Measurements from ENCODE around the gene ACAA2. TPM values are rescaled to one million over a fixed set of nuclear protein-coding genes. Genes with fewer than 3 reads are reported as not detected.
"Not testable (repeated sequence)": the region's sequence is repeated elsewhere in the genome, so short reads cannot be mapped to it uniquely, and the experiment has no call there.

ACAA2 gene
- total and polyA plus RNA-seq, 4 donors: 35.2 to 52.8 (median 44.9) TPM

- Histone ChIP-seq H3K36me3 (ENCODE audit: control insufficient read depth in 4 of 4, insufficient read depth in 4 of 4, low read length in 4 of 4) (peaks cover 11 to 43% (median 24%) of the 10 kb centered on the region in 4 donors), H3K4me3 (no peak overlapping the region), H3K9ac (ENCODE audit: insufficient read depth in 1 of 2, low read length in 2 of 2) (no peak overlapping the region), H3K9me3 (ENCODE audit: control insufficient read depth in 4 of 4, insufficient read depth in 3 of 4, low read length in 3 of 4) (no peaks in the 10 kb centered on the region), H3K27ac (ENCODE audit: low read depth in 1 of 2, low read length in 1 of 2) (no peak overlapping the region), H3K27me3 (ENCODE audit: control insufficient read depth in 3 of 3, insufficient read depth in 3 of 3, low read length in 2 of 3) (no peaks in the 10 kb centered on the region), H3K4me1 (ENCODE audit: control insufficient read depth in 5 of 5, insufficient read depth in 5 of 5, low read length in 5 of 5) (no peaks in the 10 kb centered on the region)
- no peak for ATAC-seq (ENCODE audit: insufficient read depth, low FRiP score)
- 55 to 65% methylated on average over 5 of the region's 5 CpGs for WGBS, 2 donors
- DNase-seq: no peak
- TF ChIP-seq CTCF (IDR thresholded peaks at IDR 0.05; ENCODE audit: control extremely low read depth, extremely low read depth): no peak
These were observed 24.9 kb downstream of the ACAA2 start for GRCh38 chr18:49788327-49788898.

DNA sequence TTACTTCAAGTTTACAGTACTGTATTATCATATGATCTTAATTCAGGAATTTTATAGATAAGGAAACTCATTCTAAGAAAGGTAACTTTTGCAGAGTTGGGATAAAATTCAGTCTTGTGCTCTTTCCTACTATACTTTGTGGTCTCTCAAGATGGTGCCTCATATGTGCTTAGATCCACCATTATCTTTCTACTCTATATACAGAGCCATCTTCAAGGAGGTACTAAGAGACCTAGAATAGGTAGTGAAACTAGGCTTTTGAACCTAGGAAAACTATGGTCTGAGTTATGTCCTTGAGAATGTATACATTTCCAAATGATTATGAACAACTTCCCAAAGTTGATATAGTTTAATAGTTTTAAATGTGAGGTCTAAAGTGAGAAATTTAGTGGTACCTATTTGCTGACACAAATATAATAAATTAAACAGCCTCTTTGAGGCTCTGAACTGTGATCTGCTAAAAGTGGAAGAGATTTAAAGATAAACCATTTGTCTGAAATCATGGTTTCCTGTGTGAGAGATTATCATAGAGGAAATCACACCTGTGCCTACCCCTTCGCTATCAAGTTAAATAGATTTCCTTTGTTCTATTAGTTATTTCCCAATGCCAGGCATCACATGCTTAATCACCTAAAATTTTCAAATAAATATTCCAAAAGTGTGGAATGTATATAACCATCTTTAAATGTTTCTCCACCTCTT, 27.2 kb downstream of the ACAA2 start:
- no peaks in the 10 kb centered on the region for H3K4me1 ChIP-seq (ENCODE audit: control insufficient read depth in 5 of 5, insufficient read depth in 5 of 5, low read length in 5 of 5)
- no peak for TF ChIP-seq CTCF (IDR thresholded peaks at IDR 0.05; ENCODE audit: control extremely low read depth, extremely low read depth)
- WGBS, 2 donors: 74 to 90% methylated on average over 1 of the region's 1 CpG
- no peaks in the 10 kb centered on the region for H3K27me3 ChIP-seq (ENCODE audit: control insufficient read depth in 3 of 3, insufficient read depth in 3 of 3, low read length in 2 of 3)
- ATAC-seq (ENCODE audit: insufficient read depth, low FRiP score) (no peak), DNase-seq (no peak)
- H3K36me3 ChIP-seq (ENCODE audit: control insufficient read depth in 4 of 4, insufficient read depth in 4 of 4, low read length in 4 of 4): peaks cover 12 to 49% (median 27%) of the 10 kb centered on the region in 4 donors
- no peak overlapping the region for H3K27ac ChIP-seq (ENCODE audit: low read depth in 1 of 2, low read length in 1 of 2)
- H3K9me3 ChIP-seq (ENCODE audit: control insufficient read depth in 4 of 4, insufficient read depth in 3 of 4, low read length in 3 of 4): no peaks in the 10 kb centered on the region
- H3K9ac ChIP-seq (ENCODE audit: insufficient read depth in 1 of 2, low read length in 2 of 2): no peak overlapping the region
- H3K4me3 ChIP-seq: no peak overlapping the region

DNA sequence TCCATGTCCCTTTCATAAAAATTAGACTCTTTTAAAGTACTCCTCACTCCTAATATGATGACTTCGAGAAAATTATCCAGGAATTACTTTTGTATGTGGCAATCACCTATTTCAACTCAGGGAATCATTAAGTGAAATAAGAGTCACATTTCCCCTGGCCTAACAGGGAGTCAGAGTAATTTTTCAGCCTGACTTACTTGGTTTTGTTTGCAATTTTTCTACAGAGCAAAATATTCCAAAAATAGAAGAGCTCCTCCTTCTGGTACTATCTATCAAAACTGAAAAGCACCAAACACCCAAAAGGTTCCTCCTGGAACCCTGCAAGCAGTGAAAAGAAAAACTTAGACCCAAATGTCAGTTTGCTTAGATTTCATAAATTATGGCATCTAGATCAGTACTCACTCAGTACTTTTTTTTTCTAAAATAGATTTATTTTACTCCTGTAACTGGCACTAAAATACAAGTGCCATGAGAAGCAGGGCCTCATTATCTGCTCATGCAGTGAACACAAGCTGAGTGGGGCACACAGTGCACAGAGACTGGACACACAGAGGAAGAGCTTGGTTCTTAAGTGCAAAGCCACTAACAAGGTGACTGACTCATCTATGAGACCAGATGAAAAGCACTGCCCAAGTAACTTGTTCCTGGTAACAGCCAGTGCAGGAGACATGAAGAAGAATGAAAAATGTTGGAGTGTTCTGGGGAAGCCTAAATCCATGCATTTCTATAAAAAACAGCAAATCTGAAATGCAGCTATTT, 28.7 kb downstream of the ACAA2 start:
- Histone ChIP-seq H3K4me1 (ENCODE audit: control insufficient read depth in 5 of 5, insufficient read depth in 5 of 5, low read length in 5 of 5) (no peaks in the 10 kb centered on the region), H3K27ac (ENCODE audit: low read depth in 1 of 2, low read length in 1 of 2) (peak overlapping the region in 1 of 2 donors; percentile 22), H3K9me3 (ENCODE audit: control insufficient read depth in 4 of 4, insufficient read depth in 3 of 4, low read length in 3 of 4) (no peaks in the 10 kb centered on the region), H3K9ac (ENCODE audit: insufficient read depth in 1 of 2, low read length in 2 of 2) (no peak overlapping the region), H3K27me3 (ENCODE audit: control insufficient read depth in 3 of 3, insufficient read depth in 3 of 3, low read length in 2 of 3) (no peaks in the 10 kb centered on the region), H3K4me3 (no peak overlapping the region), H3K36me3 (ENCODE audit: control insufficient read depth in 4 of 4, insufficient read depth in 4 of 4, low read length in 4 of 4) (peaks cover 13 to 45% (median 22%) of the 10 kb centered on the region in 4 donors)
- no peak for TF ChIP-seq CTCF (IDR thresholded peaks at IDR 0.05; ENCODE audit: control extremely low read depth, extremely low read depth)
- DNase-seq (peak in 1 of 3 donors; percentile 22), ATAC-seq (ENCODE audit: insufficient read depth, low FRiP score) (no peak)
- WGBS, 2 donors: 68 to 83% methylated on average over 1 of the region's 1 CpG

DNA sequence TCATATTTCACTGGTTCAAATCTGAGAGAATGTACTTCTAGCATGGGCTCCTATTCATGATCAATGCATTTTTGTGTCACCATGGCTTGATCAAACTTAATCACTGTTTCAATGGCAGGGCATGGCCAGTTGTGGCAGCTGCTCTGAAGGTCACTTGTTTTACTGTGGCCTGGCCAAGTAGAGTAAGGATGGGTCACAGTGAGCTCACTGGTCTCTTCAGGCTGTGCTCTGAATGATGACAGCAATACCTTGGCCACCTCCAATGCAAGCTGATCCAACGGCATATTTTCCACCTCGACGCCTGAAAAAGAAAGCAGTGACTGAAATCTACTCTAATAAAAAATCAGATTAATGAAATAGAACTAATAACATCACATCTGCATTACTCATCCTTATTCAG, 29.7 kb downstream of the ACAA2 start:
- peaks cover 17 to 45% (median 20%) of the 10 kb centered on the region in 4 donors for H3K36me3 ChIP-seq (ENCODE audit: control insufficient read depth in 4 of 4, insufficient read depth in 4 of 4, low read length in 4 of 4)
- not testable (repeated sequence) for H3K27ac ChIP-seq (ENCODE audit: low read depth in 1 of 2, low read length in 1 of 2); ATAC-seq (ENCODE audit: insufficient read depth, low FRiP score); H3K4me1 ChIP-seq (ENCODE audit: control insufficient read depth in 5 of 5, insufficient read depth in 5 of 5, low read length in 5 of 5); DNase-seq; H3K9ac ChIP-seq (ENCODE audit: insufficient read depth in 1 of 2, low read length in 2 of 2); H3K4me3 ChIP-seq; H3K27me3 ChIP-seq (ENCODE audit: control insufficient read depth in 3 of 3, insufficient read depth in 3 of 3, low read length in 2 of 3); H3K9me3 ChIP-seq (ENCODE audit: control insufficient read depth in 4 of 4, insufficient read depth in 3 of 4, low read length in 3 of 4)
- 93 to 99% methylated on average over 3 of the region's 3 CpGs for WGBS, 2 donors
